ENCODE data around the gene ZHX3. TPM values are rescaled to one million over a fixed set of nuclear protein-coding genes. Genes with fewer than 3 reads are reported as not detected.

The ZHX3 gene
- total RNA-seq, 1 experiment from 2014 or later, result 22.7 TPM

- CTCF ChIA-PET, result no interaction called here
- DNase-seq, result no peak
- BruUV-seq (replicated peaks), result no TSS peak
- intact Hi-C loops (cut with micrococcal nuclease; ENCODE audit: unreplicated experiment), result no loop called here
- Mint-ChIP-seq H3K36me3 (ENCODE audit: insufficient read depth, unreplicated experiment) (peaks cover 4% of the 10 kb centered on the region), H3K27me3 (ENCODE audit: unreplicated experiment) (peaks cover 56% of the 10 kb centered on the region), H3K4me1 (ENCODE audit: low read depth, unreplicated experiment) (no peaks in the 10 kb centered on the region), H3K9me3 (ENCODE audit: low read depth, unreplicated experiment) (no peaks in the 10 kb centered on the region), H3K4me3 (ENCODE audit: low read depth, unreplicated experiment) (no peak overlapping the region), H3K27ac (ENCODE audit: unreplicated experiment) (no peak overlapping the region)
- no peak for TF ChIP-seq CTCF (IDR thresholded peaks at IDR 0.05; ENCODE audit: unreplicated experiment)
Observed at GRCh38 chr20:41363601-41364000, 46.1 kb upstream of the ZHX3 start.

- BruUV-seq (replicated peaks), result no TSS peak
- no peak overlapping the region for H3K4me3 Mint-ChIP-seq (ENCODE audit: low read depth, unreplicated experiment)
- peaks cover 4% of the 10 kb centered on the region for H3K36me3 Mint-ChIP-seq (ENCODE audit: insufficient read depth, unreplicated experiment)
- no peak for DNase-seq
- H3K27me3 Mint-ChIP-seq (ENCODE audit: unreplicated experiment), result peaks cover 48% of the 10 kb centered on the region
- no peak for TF ChIP-seq CTCF (IDR thresholded peaks at IDR 0.05; ENCODE audit: unreplicated experiment)
- H3K27ac Mint-ChIP-seq (ENCODE audit: unreplicated experiment), result no peak overlapping the region
- CTCF ChIA-PET, result interaction anchor here (0.6 to 0.7 kb wide), 2 partner anchors 25 to 1000 kb away, joined by 3 read pairs; no protein-coding TSS in a partner anchor
- intact Hi-C loops (cut with micrococcal nuclease; ENCODE audit: unreplicated experiment), result no loop called here
- no peaks in the 10 kb centered on the region for H3K4me1 Mint-ChIP-seq (ENCODE audit: low read depth, unreplicated experiment)
- no peaks in the 10 kb centered on the region for H3K9me3 Mint-ChIP-seq (ENCODE audit: low read depth, unreplicated experiment)
Observed at GRCh38 chr20:41362748-41363140, 45.2 kb upstream of the ZHX3 start.

GRCh38 chr20:41361757-41362747 is 44.5 kb upstream of the ZHX3 start:
- H3K27ac Mint-ChIP-seq (ENCODE audit: unreplicated experiment), result no peak overlapping the region
- peaks cover 4% of the 10 kb centered on the region for H3K36me3 Mint-ChIP-seq (ENCODE audit: insufficient read depth, unreplicated experiment)
- no TSS peak for BruUV-seq (replicated peaks)
- H3K4me1 Mint-ChIP-seq (ENCODE audit: low read depth, unreplicated experiment), result no peaks in the 10 kb centered on the region
- H3K4me3 Mint-ChIP-seq (ENCODE audit: low read depth, unreplicated experiment), result no peak overlapping the region
- no peak for DNase-seq
- H3K9me3 Mint-ChIP-seq (ENCODE audit: low read depth, unreplicated experiment), result no peaks in the 10 kb centered on the region
- intact Hi-C loops (cut with micrococcal nuclease; ENCODE audit: unreplicated experiment), result no loop called here
- no peak for TF ChIP-seq CTCF (IDR thresholded peaks at IDR 0.05; ENCODE audit: unreplicated experiment)
- H3K27me3 Mint-ChIP-seq (ENCODE audit: unreplicated experiment), result peaks cover 41% of the 10 kb centered on the region
- CTCF ChIA-PET, result interaction anchor here (0.6 to 0.7 kb wide), 2 partner anchors 24 to 999 kb away, joined by 3 read pairs; no protein-coding TSS in a partner anchor

GRCh38 chr20:41360831-41361756 is 43.6 kb upstream of the ZHX3 start:
- Mint-ChIP-seq H3K27ac (ENCODE audit: unreplicated experiment) (no peak overlapping the region), H3K36me3 (ENCODE audit: insufficient read depth, unreplicated experiment) (peaks cover 4% of the 10 kb centered on the region), H3K4me3 (ENCODE audit: low read depth, unreplicated experiment) (no peak overlapping the region), H3K4me1 (ENCODE audit: low read depth, unreplicated experiment) (no peaks in the 10 kb centered on the region), H3K27me3 (ENCODE audit: unreplicated experiment) (peaks cover 35% of the 10 kb centered on the region), H3K9me3 (ENCODE audit: low read depth, unreplicated experiment) (no peaks in the 10 kb centered on the region)
- DNase-seq, result no peak
- BruUV-seq (replicated peaks), result no TSS peak
- no peak for TF ChIP-seq CTCF (IDR thresholded peaks at IDR 0.05; ENCODE audit: unreplicated experiment)
- CTCF ChIA-PET, result no interaction called here
- intact Hi-C loops (cut with micrococcal nuclease; ENCODE audit: unreplicated experiment), result no loop called here
